HG03521 (cell line): ENCODE measurements around the gene MEGF11.

Experiments used
- ATAC-seq: cut with Tn5 transposase; IDR thresholded peaks from one replicate; pipeline ENCODE4 v1.9.1; 2021; ENCODE audit warnings: mild to moderate bottlenecking, moderate library complexity; ENCODE audit not compliant: unreplicated experiment

Gene MEGF11

DNA sequence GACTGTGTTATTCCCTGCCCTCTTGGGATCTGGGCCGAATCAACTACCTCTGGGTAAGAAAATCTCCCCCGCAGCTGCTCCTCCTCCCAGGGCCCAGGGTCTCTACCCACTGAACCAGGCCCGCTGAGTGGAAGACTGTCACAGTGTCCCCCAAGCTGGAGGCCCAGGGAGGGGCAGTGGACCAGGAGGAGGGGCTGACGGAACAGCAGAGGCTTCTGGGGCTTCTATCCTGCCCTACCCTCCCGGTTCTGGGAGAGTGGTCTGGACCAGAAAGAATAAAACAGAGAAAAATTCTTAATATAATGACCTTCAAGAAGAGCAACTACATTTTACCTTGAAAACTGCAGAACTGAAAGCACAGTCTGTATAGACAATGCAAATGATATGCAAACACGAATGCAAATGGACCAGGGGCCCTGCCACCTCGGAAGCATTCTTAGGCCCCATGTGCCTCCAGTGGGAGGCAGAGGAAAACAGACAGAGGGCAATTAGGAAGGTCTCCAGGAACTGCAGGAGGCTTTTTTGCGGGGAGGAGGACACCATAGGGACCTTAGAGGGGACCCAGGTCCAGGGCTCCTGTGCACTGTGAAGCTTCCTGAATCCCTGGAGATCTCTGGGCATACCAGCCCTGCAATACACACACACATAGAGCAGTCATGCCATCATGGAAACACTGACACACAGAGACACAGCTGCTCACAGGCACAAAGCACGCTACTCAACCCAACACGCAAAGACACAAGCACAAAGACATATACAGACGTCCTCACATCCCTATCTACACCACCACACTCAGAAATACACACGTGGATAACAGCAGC is 12.3 kb downstream of the MEGF11 start:
- ATAC-seq = no peak

DNA sequence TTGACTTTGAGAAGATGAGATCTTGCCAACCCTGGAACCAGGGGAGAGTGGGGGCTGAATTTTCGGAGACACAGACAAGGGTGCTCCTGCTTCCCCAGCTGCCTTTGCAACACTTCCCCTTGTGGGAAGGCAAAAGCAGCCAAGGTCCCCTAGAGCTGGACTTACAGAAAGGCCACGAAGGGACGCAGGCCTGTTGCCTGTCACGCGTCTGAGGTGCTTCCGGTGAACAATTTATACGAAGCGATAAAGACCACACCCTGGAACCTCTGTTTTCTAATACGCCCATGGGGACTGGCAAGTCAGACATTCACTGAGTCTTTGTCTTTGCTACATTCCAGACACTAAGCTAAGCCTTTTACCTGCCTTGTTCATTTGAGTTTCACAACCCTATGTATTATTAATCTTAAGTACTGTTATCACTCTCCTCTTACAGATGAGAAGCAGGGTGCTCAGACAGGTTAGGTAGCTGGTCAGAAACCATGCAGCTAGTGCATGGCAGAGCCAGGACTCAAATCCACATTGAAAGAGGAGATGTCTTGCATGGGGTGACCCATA is 13.2 kb downstream of the MEGF11 start:
- ATAC-seq = no peak

DNA sequence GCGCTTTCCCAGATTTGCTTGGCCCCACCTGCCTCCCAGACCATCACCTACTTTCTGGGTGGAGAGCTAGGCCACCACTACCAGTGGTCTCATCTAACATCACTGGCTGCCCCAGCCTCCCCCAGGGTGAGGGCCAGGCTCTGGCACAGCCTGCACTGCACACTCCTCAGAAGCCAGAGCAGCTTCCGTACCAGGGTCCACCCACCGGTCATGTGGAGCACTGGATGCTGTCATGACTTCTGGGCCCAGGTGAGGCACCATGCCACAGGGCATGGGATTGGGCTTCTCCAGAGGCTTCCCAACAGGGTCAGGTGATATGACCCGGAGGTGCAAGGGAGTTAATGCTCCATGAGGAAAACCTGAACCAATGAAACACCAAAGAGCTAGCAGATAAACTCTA is 14.0 kb downstream of the MEGF11 start:
- ATAC-seq = no peak

DNA sequence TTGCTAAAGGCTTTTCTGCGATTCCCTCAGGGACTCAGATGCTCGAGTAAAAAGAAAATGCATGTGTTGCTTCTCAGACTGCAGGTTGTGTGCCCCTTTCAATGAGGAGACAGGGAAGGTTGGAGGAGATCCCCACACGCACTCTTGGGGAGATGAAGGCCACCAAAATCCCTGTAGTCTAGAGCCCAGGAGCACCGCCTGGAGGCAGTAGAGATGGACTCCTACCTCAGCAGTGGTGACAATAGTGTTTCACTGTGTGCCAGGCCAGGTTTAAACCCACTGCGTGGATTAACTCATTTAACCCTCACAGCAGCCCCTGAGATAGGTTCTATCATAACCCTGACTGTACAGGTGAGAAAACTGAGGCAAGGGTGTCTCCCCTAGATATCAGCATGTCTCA is 15.2 kb downstream of the MEGF11 start:
- no peak for ATAC-seq

DNA sequence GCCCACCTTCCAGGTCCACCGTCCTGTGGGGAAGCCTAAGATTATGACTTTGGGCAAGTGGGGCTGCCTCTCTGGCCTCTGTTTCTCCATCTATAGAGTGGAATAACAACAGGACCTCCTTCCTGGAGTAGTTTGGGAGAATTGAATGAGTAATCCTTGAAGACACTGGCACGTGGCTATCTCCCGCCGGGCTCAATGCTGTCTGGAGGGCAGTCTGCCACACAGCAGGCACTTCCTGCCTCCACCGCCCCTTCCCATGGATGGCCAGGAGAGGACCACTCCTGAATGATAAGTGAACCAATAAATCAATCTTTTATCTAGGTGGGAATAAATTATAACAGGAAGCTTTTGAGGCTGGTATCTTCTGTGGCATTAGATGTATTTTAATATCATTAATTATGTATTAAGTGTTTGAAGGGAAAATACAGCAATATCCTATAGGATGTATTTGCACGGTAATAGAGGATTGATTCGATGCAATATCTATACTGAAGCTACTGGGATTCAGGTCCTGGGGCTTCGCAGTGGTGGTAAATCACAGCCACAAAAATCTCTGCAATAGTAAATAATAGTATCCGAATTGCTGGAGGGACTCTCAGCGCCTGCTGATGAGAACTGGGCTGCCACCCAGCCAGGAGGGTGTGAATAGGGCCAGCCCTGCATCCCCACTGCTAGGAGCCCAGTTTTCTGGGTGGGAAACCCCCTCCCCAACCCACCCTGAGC is 15.9 kb downstream of the MEGF11 start:
- no peak for ATAC-seq

DNA sequence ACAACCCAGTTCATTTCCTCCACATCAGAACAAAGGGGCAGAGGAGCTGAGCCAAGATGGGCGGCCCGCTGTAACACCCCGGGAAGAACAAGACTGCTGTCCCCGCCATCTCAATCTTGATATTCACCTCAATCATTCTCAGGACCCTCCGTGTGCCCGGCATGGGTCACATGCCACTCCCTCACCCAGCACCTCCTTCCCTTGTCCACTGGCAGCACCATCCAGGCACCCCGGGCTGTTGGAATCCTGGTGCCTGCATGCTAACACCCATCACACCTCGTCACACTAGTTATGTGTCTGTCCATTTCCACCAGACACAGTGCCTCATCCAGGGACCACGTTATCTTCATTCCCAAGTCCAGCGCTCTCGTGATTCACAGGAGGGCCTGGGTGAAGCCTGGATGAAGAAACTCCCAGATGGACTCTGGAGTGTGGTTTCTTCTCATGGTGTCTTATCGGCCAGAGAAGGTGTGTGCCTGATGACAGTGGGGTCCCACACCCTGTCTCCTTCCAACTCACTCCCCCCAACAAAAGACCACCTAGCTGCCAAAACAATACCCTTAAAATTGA is 16.7 kb downstream of the MEGF11 start:
- ATAC-seq = no peak

DNA sequence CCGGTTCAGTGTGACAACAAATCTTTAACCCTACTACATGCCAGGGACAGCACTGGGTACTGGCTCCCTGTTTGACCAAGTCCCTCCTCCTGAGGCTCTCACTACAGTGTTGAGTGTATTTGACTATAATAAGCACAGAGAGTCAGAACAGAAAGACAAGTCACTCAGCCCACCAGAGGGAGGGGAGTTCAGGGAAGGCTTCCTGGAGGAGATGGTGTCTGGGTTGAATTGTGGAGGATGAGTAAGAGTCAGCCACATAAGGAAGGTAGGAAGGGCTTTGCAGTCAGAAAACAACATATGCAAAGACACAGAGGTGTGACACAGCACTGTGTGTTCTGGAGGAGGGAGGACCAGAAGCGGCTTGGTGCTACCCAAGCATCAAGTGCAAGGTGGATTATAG is 17.7 kb downstream of the MEGF11 start:
- ATAC-seq = no peak

DNA sequence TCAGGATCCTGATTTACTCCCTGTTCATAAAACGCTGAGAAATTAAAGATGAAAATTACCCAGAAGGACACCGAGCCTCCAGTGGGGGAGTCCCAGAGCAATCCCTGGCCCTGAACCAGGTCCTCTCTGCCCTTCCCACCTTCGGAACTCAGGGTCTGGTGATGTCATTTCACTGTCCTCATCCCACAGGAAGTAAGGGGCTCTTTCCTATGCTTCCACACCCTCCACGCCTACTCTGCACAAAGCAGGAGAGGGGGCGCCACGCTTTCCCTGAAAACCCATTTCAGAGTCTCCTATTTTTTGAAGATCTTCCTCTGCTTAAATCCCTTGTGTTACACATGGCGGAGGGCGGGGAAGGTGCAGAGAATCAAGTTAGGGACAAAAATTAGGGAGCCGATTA is 18.8 kb downstream of the MEGF11 start:
- ATAC-seq = no peak

DNA sequence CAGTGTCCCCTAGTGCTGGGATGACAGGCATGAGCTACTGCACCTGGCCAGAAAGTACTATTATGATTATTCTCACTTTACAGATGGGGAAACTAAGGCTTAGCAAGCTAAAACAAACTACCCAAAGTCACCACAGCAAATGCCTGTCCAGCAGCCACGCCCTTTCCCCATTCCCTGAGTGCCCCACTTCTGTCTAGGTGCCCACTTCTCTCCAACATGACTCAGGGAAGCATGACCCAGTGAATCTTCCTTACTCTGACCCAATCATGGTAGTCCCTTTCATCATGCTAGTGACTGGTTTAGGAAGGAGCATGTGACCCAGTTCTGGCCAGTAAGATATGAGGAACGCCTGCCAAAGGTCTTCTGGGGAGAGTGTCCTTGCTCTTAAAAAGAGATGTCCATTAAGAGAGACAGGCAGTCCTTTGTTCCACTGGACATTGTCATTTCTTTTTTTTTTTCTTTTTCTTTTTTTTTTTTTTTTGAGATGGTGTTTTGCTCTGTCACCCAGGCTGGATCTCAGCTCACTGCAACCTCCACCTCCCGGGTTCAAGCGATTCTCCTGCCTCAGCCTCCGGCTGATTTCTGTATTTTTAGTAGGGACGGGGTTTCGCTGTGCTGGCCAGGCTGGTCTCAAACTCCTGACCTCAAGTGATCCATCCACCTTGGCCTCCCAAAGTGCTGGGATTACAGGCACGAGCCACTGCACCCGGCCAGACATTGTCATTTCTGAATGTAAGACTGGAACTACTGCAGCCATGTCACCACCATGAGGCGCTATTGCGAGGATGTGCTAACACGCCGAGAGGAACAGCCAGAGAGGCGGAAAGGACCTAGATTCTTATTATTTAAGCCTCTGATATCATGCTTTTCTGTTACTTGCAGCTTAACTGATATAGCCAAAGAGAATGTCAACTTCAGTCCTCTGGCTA is 19.8 kb downstream of the MEGF11 start:
- no peak for ATAC-seq

DNA sequence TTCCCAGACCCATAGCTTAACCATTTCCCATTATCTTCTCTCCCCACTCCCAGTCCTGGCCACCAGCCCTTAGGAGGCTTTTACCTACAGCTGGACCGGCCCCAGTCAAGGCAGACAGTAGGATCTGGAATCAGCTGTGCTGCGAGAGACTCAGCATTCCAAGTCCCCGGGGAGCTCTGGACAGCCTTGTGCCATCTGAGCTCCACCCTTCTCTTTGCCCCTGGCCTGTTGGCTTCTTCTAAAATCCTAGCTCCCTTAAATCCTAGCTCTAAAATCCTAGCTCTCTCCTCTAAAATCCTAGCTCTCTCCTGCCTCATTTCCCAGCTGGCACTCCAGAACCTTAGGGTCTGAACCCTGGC is 21.3 kb downstream of the MEGF11 start:
- ATAC-seq = no peak

DNA sequence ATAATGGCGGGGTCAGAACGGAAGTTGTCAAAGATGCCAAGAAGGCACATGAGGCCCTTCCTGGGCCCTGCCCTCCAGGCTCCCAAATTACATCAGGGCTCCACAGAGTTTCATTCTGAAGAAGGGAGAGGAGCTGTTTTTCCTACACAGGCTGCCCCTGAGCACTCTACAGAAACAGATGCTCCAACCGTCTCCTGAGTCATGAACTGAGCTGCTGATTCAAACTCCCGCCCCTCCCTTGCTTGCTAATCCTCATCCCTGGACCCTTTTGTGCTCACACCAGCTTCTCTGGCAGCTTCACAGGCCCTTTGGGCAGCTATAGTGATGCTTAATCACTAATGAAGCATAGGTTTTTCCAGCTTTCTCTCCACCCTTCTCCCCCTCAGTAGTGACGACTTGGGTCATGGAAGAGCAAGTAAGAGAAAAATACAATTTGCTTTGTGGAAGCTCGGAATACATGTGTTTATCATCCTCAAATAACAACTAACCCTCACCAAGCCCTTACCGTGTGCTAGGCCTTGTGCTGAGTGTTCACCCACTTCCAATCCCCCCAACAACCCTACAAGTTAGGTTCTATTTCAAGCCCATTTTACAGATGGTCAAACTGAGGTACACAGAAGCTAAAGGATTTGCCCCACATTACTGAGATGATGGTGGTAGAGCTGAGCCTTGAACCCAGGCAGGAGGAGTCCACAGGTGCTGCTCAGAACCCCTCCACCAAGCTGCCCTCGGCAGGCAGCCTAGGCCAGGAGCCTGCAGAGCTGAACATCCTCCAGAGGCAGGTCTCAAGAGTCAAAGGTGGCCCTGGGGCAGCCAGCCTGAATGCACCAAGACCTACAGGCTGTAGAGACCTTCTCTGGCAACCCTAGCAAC is 21.9 kb downstream of the MEGF11 start:
- ATAC-seq = no peak

DNA sequence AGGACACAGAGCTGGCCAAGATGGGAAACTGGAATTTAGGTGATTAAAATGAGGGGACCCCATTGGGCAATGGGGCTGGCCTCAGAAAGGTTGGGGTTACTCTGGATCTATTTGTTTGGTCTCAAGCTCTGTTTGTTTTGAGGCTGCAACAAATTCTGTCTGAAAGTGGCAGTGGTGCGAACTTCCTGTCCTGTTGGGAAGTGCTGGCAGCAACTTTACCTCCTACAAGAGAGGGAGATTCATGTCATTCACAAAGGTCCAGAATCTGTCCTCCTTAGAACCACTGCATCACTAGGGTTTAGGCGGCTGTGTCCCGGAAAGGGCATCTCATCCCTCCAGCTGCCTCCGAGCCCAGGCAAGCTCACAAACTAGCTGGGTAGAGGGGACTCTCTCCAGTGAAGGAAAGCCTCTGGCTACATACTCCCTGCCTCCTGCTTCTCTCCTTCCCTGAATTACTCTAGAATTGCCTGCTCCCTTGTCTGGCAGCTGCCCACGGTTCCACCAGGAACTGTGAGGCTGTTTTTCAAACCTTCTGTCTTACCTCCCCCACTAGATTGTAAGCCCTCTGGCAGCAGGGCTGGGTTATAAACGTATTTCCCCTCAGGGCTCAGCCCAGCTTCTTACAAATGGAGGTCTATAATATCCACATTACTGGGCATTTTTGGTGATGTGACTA is 23.6 kb downstream of the MEGF11 start:
- no peak for ATAC-seq

DNA sequence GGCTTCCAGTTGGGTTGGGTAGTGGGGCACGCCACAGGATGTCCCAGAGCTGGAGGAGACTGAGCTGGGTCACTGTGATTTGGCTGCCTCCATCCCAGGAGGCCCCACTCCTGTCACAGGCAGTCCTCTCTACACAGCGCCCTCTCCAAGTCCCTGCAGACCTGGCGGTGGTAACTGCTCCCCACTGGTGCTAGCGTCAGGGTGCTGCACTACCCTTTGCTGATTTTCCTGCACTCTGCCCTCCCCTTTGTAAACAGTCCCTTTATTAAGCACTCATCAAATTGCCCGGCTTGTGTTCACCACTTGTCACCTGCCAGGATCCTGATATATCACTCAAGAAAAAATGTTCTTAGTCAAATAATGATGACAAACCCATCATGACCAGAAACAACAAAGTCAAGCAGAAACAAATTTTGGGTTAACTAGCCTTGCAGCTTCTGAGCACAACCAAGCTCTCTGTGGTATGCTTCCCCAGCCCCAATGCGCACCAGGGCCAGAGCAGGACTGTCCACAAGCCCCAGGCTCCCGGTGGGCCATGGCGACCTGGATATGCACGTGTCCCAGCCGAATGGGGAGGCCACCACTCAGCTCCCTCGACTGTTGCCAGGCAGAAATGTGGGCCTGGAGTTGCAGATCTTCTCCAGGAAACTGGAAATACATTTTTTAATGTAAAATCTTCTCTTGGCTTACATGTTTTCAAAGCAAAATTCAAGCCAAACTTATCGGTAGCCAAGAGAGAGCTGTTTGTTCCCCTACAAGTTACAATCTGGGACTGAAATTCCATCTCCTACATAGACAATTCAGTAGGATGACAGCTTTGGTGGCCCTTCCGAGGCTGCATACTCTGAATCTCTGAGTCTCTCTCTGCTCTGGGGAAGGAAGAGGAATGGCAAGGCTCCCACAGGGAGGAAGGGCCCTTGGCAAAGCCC is 24.5 kb downstream of the MEGF11 start:
- ATAC-seq = no peak

DNA sequence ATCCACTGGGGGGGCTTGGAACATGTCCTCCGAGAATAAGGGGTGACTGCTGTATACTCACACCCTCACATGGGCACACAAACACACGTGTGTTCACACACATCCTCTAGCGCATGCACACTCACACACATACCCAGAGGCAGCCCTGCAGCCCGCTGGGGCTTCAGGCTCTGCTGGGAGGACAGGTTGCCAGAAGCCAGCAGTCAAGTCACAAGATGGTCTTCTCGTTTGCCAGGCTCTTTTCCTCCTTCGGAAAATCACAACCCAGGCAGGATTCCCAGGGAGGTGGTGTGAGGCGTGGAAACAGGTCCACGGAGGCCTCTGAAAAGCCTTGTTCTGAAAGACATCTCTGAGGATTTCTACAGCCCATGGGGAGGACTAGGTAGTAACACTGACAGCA is 26.8 kb downstream of the MEGF11 start:
- no peak for ATAC-seq

DNA sequence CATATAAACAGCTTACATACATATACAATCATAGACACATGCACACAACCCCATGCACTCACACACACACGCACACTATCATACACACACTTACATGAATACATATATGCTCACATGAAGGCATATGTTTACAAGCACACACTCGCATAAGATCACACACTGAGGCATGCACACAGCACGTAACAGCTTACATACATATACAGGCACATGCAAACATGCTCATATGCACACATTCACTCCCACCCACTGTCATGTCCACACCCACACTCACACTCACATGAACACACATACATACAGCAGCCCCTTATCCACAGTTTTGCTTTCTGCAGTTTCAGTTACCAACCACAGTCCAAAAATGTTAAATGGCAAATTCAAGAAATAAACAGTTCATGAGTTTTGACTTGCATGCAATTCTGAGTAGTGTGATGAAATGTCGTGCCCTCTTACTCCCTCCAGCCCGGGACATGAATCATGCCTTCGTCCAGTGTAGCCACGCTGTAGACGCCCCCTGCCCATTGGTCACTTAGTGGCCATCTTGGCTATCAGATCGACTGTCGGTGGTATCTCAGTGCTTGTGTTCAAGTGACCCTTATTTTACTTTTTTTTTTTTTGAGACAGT is 27.8 kb downstream of the MEGF11 start:
- ATAC-seq = no peak

DNA sequence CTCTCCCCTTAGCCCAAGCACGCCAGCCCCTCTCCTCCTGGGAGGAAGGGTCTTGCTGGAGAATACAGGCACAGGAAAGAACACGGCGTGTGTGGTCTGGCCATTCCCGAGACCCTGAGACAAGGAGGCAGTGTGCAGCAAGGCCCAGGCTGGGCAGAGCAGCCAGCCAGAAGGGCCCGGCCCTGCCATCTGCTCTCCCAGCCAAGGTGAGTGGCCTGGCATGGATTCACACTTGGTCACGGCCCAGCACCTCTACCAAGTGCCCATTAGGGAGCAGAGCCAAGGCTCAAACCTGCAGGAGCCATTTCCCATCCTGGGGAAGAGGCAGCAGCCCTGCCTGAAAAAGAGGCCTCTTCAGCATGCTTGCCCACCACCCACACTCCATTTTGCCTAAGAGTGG is 28.6 kb downstream of the MEGF11 start:
- ATAC-seq = no peak

DNA sequence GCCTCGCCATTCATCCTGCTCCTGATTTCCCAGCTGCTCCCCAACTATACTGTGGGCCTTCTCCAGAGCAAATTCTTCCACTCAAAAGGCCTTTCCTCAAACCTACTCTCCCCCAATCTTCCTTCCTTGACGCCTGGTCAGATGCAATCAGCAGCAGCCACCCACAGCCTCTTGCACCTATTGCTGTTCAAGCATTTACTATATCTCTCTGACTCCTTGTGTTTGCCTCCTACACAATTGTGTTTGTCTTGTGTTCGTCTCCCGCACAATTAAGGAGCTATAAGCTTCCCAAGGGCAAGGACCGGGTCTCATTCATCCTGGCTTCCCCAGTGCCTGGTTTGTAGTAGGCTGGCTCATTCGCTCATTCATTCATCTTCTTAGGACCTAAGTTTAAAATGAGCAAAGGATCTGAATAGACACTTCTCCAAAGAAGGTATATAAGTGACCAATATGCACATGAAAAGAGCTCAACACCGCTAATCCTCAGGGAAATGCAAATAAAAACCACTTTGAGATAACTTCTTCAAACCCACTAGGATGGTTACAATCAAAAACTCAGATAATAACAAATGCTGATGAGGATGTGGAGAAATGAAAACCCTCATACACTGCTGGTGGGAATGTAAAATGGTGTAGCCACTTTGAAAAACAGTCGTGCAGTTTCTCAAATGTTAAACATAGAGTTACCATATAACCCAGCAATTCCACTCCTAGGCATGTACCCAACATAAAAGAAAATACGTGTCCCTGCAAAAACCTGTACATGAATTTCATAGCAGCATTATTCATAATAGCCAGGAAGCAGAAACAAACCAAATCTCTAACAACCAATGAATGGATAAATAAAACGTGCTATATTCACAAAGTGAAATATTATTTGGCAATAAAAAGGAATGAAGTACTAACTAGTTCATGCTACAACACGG is 31.0 kb downstream of the MEGF11 start:
- ATAC-seq = no peak
